Measurements from ENCODE around the gene GORASP2. TPM values are rescaled to one million over a fixed set of nuclear protein-coding genes. Genes with fewer than 3 reads are reported as not detected.
A peak's percentile ranks its signal among the peaks of the same experiment; 100 is the strongest.

GORASP2 gene
- total RNA-seq, 2 experiments from 2014 or later, result 87.3 to 95.7 TPM

DNA sequence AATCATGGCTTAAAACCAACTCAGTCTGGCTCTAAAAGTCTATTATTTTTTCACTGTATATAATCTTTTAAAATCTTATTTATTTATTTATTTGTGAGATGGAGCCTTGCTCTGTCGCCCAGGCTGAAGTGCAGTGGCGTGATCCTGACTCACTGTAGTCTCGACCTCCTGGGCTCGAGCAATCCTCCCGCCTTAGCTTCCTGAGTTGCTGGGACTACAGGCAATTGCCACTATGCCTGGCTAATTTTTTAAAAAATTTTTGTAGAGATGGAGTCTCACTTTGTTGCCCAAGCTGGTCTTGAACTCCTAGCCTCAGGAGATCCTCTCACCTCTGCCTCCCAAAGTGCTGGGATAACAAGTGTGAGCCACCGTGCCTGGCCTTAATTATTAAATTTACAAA is 14.5 kb downstream of the GORASP2 start:
- no peaks in the 10 kb centered on the region for H3K27me3 ChIP-seq (ENCODE audit: control insufficient read depth in 1 of 2, insufficient read depth in 2 of 2, low read length in 2 of 2)
- CTCF ChIA-PET, result interaction anchor here (0.9 to 7.0 kb wide), 2 partner anchors 9 to 15 kb away, joined by 4 to 30 read pairs; partner anchors contain the start of gene GORASP2
- peaks cover 4% of the 10 kb centered on the region for H3K4me1 ChIP-seq (ENCODE audit: insufficient read depth, low read length)
- Mint-ChIP-seq H3K36me3 (ENCODE audit: low read depth) (peaks cover 53% of the 10 kb centered on the region), H3K4me3 (no peak overlapping the region), H3K9me3 (no peaks in the 10 kb centered on the region), H3K4me1 (ENCODE audit: low read depth) (peaks cover 70% of the 10 kb centered on the region), H3K27me3 (no peaks in the 10 kb centered on the region), H3K27ac (no peak overlapping the region)
- no peak overlapping the region for H3K27ac ChIP-seq (ENCODE audit: low read depth in 1 of 2, low read length in 2 of 2)
- ATAC-seq (ENCODE audit: poor library complexity) (no peak), DNase-seq (no peak)
- intact Hi-C loops (cut with DNase I, micrococcal nuclease), result no loop called here
- H3K36me3 ChIP-seq (ENCODE audit: insufficient read depth, low read length), result peaks cover 4% of the 10 kb centered on the region
- no peaks in the 10 kb centered on the region for H3K9me3 ChIP-seq (ENCODE audit: control insufficient read depth in 1 of 2, insufficient read depth in 1 of 2, low read length in 2 of 2)
- H3K4me3 ChIP-seq (ENCODE audit: low read length), result no peak overlapping the region
- TF ChIP-seq, protein P1, sequence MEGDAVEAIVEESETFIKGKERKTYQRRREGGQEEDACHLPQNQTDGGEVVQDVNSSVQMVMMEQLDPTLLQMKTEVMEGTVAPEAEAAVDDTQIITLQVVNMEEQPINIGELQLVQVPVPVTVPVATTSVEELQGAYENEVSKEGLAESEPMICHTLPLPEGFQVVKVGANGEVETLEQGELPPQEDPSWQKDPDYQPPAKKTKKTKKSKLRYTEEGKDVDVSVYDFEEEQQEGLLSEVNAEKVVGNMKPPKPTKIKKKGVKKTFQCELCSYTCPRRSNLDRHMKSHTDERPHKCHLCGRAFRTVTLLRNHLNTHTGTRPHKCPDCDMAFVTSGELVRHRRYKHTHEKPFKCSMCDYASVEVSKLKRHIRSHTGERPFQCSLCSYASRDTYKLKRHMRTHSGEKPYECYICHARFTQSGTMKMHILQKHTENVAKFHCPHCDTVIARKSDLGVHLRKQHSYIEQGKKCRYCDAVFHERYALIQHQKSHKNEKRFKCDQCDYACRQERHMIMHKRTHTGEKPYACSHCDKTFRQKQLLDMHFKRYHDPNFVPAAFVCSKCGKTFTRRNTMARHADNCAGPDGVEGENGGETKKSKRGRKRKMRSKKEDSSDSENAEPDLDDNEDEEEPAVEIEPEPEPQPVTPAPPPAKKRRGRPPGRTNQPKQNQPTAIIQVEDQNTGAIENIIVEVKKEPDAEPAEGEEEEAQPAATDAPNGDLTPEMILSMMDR (IDR thresholded peaks at IDR 0.05), result no peak
- POLR2A ChIA-PET, result no interaction called here

DNA sequence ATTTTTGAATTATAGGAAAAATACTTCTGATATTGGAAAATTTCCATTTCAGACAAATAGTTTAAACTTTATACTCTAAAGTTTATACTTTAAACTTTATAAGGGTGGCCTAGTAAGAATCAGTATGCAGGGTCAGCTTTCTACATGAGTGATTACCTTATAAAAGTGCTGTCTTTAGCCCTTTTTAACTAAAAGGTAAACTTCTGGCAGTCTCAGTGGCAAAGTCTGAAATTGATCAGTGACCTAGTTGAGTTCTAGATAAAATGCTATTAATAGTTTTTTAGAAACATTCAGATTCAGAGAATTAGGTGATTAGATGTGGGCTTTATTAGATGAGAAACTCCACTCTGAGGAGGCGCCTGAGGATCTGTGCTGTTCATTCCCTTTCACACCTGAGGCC is 15.5 kb downstream of the GORASP2 start:
- peak overlapping the region; percentile 36 for H3K27ac Mint-ChIP-seq

DNA sequence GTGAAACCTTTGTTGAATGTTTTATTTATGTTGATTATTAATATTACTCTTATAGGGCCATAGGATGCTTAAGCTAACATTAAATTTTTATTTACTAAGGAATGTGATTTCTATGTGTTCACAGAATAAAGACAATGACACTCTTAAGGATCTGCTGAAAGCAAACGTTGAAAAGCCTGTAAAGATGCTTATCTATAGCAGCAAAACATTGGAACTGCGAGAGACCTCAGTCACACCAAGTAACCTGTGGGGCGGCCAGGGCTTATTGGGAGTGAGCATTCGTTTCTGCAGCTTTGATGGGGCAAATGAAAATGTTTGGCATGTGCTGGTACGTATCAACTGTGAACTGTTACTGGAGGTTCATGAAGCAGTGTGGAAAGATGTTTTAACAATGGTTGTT is 20.4 kb downstream of the GORASP2 start:
- DNase-seq, result no peak
- Mint-ChIP-seq H3K9me3 (no peaks in the 10 kb centered on the region), H3K36me3 (ENCODE audit: low read depth) (peaks cover 76% of the 10 kb centered on the region), H3K27ac (peak overlapping the region; percentile 14), H3K27me3 (no peaks in the 10 kb centered on the region), H3K4me1 (ENCODE audit: low read depth) (peaks cover 21% of the 10 kb centered on the region), H3K4me3 (no peak overlapping the region)
- no peak overlapping the region for H3K27ac ChIP-seq (ENCODE audit: low read depth in 1 of 2, low read length in 2 of 2)
- ChIA-PET CTCF (interaction anchor here (1.1 to 7.0 kb wide), 2 partner anchors 12 to 20 kb away, joined by 4 to 30 read pairs; partner anchors contain the start of gene GORASP2), POLR2A (no interaction called here)
- no peaks in the 10 kb centered on the region for H3K27me3 ChIP-seq (ENCODE audit: control insufficient read depth in 1 of 2, insufficient read depth in 2 of 2, low read length in 2 of 2)
- TF ChIP-seq, protein P1 (IDR thresholded peaks at IDR 0.05), result no peak
- intact Hi-C loops (cut with DNase I, micrococcal nuclease), result no loop called here
- ATAC-seq (ENCODE audit: poor library complexity), result no peak
- peaks cover 4% of the 10 kb centered on the region for H3K4me1 ChIP-seq (ENCODE audit: insufficient read depth, low read length)
- no peak overlapping the region for H3K4me3 ChIP-seq (ENCODE audit: low read length)
- peaks cover 55% of the 10 kb centered on the region for H3K36me3 ChIP-seq (ENCODE audit: insufficient read depth, low read length)
- H3K9me3 ChIP-seq (ENCODE audit: control insufficient read depth in 1 of 2, insufficient read depth in 1 of 2, low read length in 2 of 2), result no peaks in the 10 kb centered on the region

More for the DNA sequence above, 15.5 kb downstream of the GORASP2 start:
- Histone ChIP-seq H3K27ac (ENCODE audit: low read depth in 1 of 2, low read length in 2 of 2) (no peak overlapping the region), H3K4me1 (ENCODE audit: insufficient read depth, low read length) (peaks cover 4% of the 10 kb centered on the region), H3K36me3 (ENCODE audit: insufficient read depth, low read length) (peaks cover 8% of the 10 kb centered on the region), H3K9me3 (ENCODE audit: control insufficient read depth in 1 of 2, insufficient read depth in 1 of 2, low read length in 2 of 2) (no peaks in the 10 kb centered on the region), H3K27me3 (ENCODE audit: control insufficient read depth in 1 of 2, insufficient read depth in 2 of 2, low read length in 2 of 2) (no peaks in the 10 kb centered on the region), H3K4me3 (ENCODE audit: low read length) (no peak overlapping the region)
- TF ChIP-seq, protein P1 (IDR thresholded peaks at IDR 0.05), result no peak
- DNase-seq (no peak), ATAC-seq (ENCODE audit: poor library complexity) (no peak)
- Mint-ChIP-seq H3K36me3 (ENCODE audit: low read depth) (peaks cover 52% of the 10 kb centered on the region), H3K4me3 (no peak overlapping the region), H3K9me3 (no peaks in the 10 kb centered on the region), H3K4me1 (ENCODE audit: low read depth) (peaks cover 61% of the 10 kb centered on the region), H3K27me3 (no peaks in the 10 kb centered on the region)
- intact Hi-C loops (cut with DNase I, micrococcal nuclease), result no loop called here
- CTCF ChIA-PET, result interaction anchor here (1.2 to 7.0 kb wide), 2 partner anchors 16 to 29 kb away, joined by 3 to 30 read pairs; partner anchors contain the start of gene GORASP2
- POLR2A ChIA-PET, result interaction anchor here (1.4 kb wide), 1 partner anchor 15 kb away, joined by 4 read pairs; no protein-coding TSS in a partner anchor

Measured in CD4-positive, alpha-beta T cell (primary cell).